ENCODE results near the gene ANAPC7. TPM values are rescaled to one million over a fixed set of nuclear protein-coding genes. Genes with fewer than 3 reads are reported as not detected.

ANAPC7 gene
- total RNA-seq, 1 experiment from 2014 or later, result 91.1 TPM

DNA sequence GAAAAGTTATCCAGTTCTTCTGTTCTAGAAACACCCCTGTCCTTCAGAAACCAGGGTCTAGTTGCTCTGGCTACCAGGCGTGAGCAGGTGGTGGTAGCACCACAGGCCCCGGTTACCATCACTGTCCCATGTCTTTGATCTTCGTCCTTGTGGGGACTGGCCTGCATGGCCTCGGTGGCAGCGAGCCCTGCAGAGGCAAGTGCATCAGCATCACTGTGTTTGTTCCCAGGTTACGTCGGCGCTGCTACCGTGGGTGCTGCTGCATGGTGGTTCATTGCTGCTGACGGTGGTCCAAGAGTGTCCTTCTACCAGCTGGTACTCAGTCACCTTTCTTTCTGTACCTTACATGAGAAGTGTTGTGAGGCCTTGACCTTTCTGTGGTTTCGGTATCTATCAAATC is 58.9 kb downstream of the ANAPC7 start:
- Histone ChIP-seq H3T11ph (ENCODE audit: low read length) (no peak overlapping the region), H3K56ac (ENCODE audit: insufficient read length, low read depth, low read length) (no peak overlapping the region), H3K14ac (ENCODE audit: insufficient read depth, low read length) (no peak overlapping the region), H4K20me1 (ENCODE audit: control insufficient read depth, insufficient read depth, insufficient read length) (no peaks in the 10 kb centered on the region), H3K79me2 (ENCODE audit: insufficient read depth, low read length) (no peaks in the 10 kb centered on the region), H3K23me2 (ENCODE audit: insufficient read length, low read depth, low read length, poor library complexity, severe bottlenecking) (peaks cover 3% of the 10 kb centered on the region), H3K4me2 (ENCODE audit: insufficient read depth, insufficient read length, low read length) (no peak overlapping the region), H4K8ac (replicated peaks; ENCODE audit: insufficient read length, low read depth, low read length) (no peak overlapping the region), H2BK120ac (ENCODE audit: low read depth, low read length, poor library complexity, severe bottlenecking) (no peak overlapping the region), H3K23ac (ENCODE audit: insufficient read length, low read depth, low read length) (no peak overlapping the region), H3K9me3 (ENCODE audit: control insufficient read depth, low read depth, low read length) (no peaks in the 10 kb centered on the region), H3K79me1 (ENCODE audit: insufficient read depth, low read depth, low read length, poor library complexity, severe bottlenecking) (no peaks in the 10 kb centered on the region), H3K9ac (ENCODE audit: extremely low read depth, insufficient read length, low read length) (no peak overlapping the region), H3K4ac (ENCODE audit: low read depth, low read length) (no peak overlapping the region), H2BK20ac (ENCODE audit: low read depth, low read length, poor library complexity, severe bottlenecking) (no peak overlapping the region), H2AK5ac (ENCODE audit: insufficient read length, low read length) (no peak overlapping the region), H3K4me1 (ENCODE audit: insufficient read depth, low read length) (no peaks in the 10 kb centered on the region), H2BK5ac (ENCODE audit: insufficient read length, low read length) (no peak overlapping the region), H2BK15ac (ENCODE audit: low read depth, low read length) (no peak overlapping the region), H4K5ac (ENCODE audit: insufficient read length, low read depth, low read length) (no peak overlapping the region), H4K91ac (ENCODE audit: insufficient read length, low read depth, low read length) (no peak overlapping the region), H2AFZ (ENCODE audit: low read length) (no peak overlapping the region), H3K27ac (ENCODE audit: insufficient read length, low read depth, low read length) (no peak overlapping the region), H3K18ac (ENCODE audit: insufficient read length, low read depth, low read length) (no peak overlapping the region), H3K27me3 (ENCODE audit: insufficient read depth, low read length) (no peaks in the 10 kb centered on the region), H2BK12ac (ENCODE audit: insufficient read length, low read depth, low read length) (no peak overlapping the region)
- H3K27ac Mint-ChIP-seq, result no peak overlapping the region; a peak in 1 of 7 replicates
- peaks cover 73 to 98% (median 95%) of the 10 kb centered on the region in 3 experiments; a peak in 6 of 7 replicates for H3K36me3 Mint-ChIP-seq (ENCODE audit: insufficient read depth in 1 of 3, low read depth in 3 of 3)
- DNase-seq, result no peak
- no peaks in the 10 kb centered on the region for H3K9me3 Mint-ChIP-seq
- TF ChIP-seq, protein P1, sequence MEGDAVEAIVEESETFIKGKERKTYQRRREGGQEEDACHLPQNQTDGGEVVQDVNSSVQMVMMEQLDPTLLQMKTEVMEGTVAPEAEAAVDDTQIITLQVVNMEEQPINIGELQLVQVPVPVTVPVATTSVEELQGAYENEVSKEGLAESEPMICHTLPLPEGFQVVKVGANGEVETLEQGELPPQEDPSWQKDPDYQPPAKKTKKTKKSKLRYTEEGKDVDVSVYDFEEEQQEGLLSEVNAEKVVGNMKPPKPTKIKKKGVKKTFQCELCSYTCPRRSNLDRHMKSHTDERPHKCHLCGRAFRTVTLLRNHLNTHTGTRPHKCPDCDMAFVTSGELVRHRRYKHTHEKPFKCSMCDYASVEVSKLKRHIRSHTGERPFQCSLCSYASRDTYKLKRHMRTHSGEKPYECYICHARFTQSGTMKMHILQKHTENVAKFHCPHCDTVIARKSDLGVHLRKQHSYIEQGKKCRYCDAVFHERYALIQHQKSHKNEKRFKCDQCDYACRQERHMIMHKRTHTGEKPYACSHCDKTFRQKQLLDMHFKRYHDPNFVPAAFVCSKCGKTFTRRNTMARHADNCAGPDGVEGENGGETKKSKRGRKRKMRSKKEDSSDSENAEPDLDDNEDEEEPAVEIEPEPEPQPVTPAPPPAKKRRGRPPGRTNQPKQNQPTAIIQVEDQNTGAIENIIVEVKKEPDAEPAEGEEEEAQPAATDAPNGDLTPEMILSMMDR (conservative IDR thresholded peaks at IDR 0.05), result no peak
- WGBS (ENCODE audit: extremely low coverage, insufficient read length, low lambda C conversion rate), result no CpG with 5 or more reads among the region's 11 CpGs
- no peaks in the 10 kb centered on the region for H3K27me3 Mint-ChIP-seq (ENCODE audit: low read depth)
- no peaks in the 10 kb centered on the region for H3K4me1 Mint-ChIP-seq
- H3K4me3 Mint-ChIP-seq, result no peak overlapping the region
